PC-9 (cell line): ENCODE data around the gene DENND10.

Experiments
- CTCF ChIP-seq: fragments of 200-600 bp; sonication (generic); conservative IDR thresholded peaks from 2 replicates; pipeline ENCODE4 v1.6.1; 2017; ENCODE audit warnings: mixed run types, antibody characterized with exemption, mild to moderate bottlenecking, moderate library complexity
- EZH2 ChIP-seq: fragments of 200-600 bp; sonication (generic); IDR thresholded peaks from 2 replicates; pipeline ENCODE4 v1.8.0; 2017; ENCODE audit warnings: antibody characterized with exemption, low read depth

GRCh38 chr10:119090968-119091367 lies 12.9 kb upstream of the DENND10 start:
- TF ChIP-seq EZH2 = no peak
- TF ChIP-seq CTCF = no peak
